Right lobe of liver (tissue), 6 donors: ENCODE results near the gene RASSF5. TPM values are rescaled to one million over a fixed set of nuclear protein-coding genes. Genes with fewer than 3 reads are reported as not detected.

ENCODE experiments used
- ATAC-seq, 4 donors: fragments of 200-7000 bp; cut with Tn5 transposase; one replicate each; pipeline ENCODE4 v1.9.1; 2020; ENCODE audit warnings: mild to moderate bottlenecking in 4 of 4, moderate library complexity in 4 of 4
- DNase-seq, 3 donors: peaks; one replicate each; pipeline ENCODE4 v3.0.0-alpha.2; 2020
- H3K27ac ChIP-seq, 3 donors: fragments of 200-600 bp; one replicate each; pipeline ENCODE4 v1.8.0; 2022
- H3K27me3 ChIP-seq, 2 donors: fragments of 200-600 bp; one replicate each; pipeline ENCODE4 v1.8.0; 2022
- H3K36me3 ChIP-seq, 4 donors: fragments of 200-600 bp; sonication (generic) in 1 of 4; one replicate each; pipeline versions ENCODE4 v1.5.1 to v1.8.0; 2017 to 2022; ENCODE audit warnings: control low read depth in 1 of 4
- H3K4me1 ChIP-seq, 4 donors: fragments of 200-600 bp; sonication (generic) in 1 of 4; one replicate each; pipeline versions ENCODE4 v1.5.1 to v1.8.0; 2017 to 2022; ENCODE audit warnings: control low read depth in 1 of 4
- H3K4me3 ChIP-seq, 3 donors: fragments of 200-600 bp; one replicate each; pipeline ENCODE4 v1.8.0; 2022
- H3K9me3 ChIP-seq, 4 donors: fragments of 200-600 bp; sonication (generic) in 1 of 4; one replicate each; pipeline versions ENCODE4 v1.5.1 to v1.8.0; 2017 to 2022; ENCODE audit warnings: control low read depth in 1 of 4
- CTCF ChIP-seq, 4 donors: fragments of 200-600 bp in 3 of 4; fragments of 450-650 bp in 1 of 4; IDR thresholded peaks; one replicate each; pipeline versions ENCODE4 v1.5.1 to v1.8.0; 2016 to 2022; ENCODE audit warnings: antibody characterized with exemption in 4 of 4, mild to moderate bottlenecking in 2 of 4
- POLR2A ChIP-seq: fragments of 450-650 bp; IDR thresholded peaks from one replicate; pipeline ENCODE4 v1.6.1; 2017; ENCODE audit warnings: antibody characterized with exemption, mild to moderate bottlenecking
- WGBS: methylation state at CpG from one replicate; pipeline ENCODE4 v1.1.6; 2018; ENCODE audit warnings: low coverage, low lambda C conversion rate; ENCODE audit not compliant: insufficient coverage; ENCODE audit errors: missing lambda C conversion rate; 5-methylcytosine and 5-hydroxymethylcytosine counted together
- intact Hi-C, 2 donors: fragments of 100-400 bp; cut with DNase I; formaldehyde crosslinking; loops; one replicate each; pipeline versions ENCODE4 v1.11.2 to v1.14.1; 2022
- total RNA-seq, 6 experiments: library from RNA; depleted of rRNA in 2 of 6; stranded (reverse); fragments of >200 nt in 2 of 6; fragmentation: NEBNext Ultra II Directional in 3 of 6; extraction: Animal tissue kit (Norgen Biotek cat#: 25700) in 3 of 6; gene quantifications; one replicate each; pipeline versions ENCODE4 v1.1.0 to v1.2.4, GENCODE V29; 2016 to 2023
- donor health status: DM: no; HTN: yes; CAD: no.
- donor health status: DM: no; HTN: no; CAD: no.
- donor health status: DM: no; HTN: no; CAD: no.
- donor health status: DM: no; HTN: yes; CAD: no.
- donor health status: DM: no; HTN: yes; CAD: no.

The RASSF5 gene
- total RNA-seq, 6 experiments from 2014 or later, result 8.1 to 18.8 (median 12.6) TPM

DNA sequence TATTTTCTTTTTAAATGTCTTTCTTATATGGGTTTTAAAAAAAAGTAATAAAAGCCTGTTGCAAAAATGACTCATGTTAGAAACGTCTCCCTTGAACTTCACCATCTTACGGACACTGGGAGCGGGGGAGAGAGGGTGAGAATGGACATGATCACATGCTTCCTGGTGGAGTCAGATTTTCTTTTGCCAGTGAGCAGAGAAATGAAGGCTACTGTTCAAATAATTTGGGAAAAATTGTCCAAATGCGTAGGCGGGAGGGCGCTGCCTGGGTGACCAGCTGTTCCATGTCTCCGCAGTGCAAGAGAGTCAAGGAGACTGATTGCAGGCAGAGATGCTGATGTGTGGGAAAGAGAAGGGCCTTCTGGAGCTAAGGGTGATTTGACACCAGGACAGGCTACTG, 81.9 kb downstream of the RASSF5 start:
- Histone ChIP-seq H3K27ac (no peak overlapping the region), H3K36me3 (peaks cover 0 to 84% (median 22%) of the 10 kb centered on the region in 4 donors), H3K27me3 (no peaks in the 10 kb centered on the region), H3K4me3 (no peak overlapping the region), H3K4me1 (no peaks in the 10 kb centered on the region), H3K9me3 (no peaks in the 10 kb centered on the region)
- DNase-seq (no peak), ATAC-seq (peak in 1 of 4 donors; percentile 26)
- TF ChIP-seq POLR2A (no peak), CTCF (IDR thresholded peaks at IDR 0.05) (no peak)
- intact Hi-C loops, result loop anchor here in 1 of 2 donors (5.0 kb wide), 1 partner anchor 97 kb away; no protein-coding TSS in a partner anchor
- WGBS, result 62% methylated on average over 6 of the region's 7 CpGs

DNA sequence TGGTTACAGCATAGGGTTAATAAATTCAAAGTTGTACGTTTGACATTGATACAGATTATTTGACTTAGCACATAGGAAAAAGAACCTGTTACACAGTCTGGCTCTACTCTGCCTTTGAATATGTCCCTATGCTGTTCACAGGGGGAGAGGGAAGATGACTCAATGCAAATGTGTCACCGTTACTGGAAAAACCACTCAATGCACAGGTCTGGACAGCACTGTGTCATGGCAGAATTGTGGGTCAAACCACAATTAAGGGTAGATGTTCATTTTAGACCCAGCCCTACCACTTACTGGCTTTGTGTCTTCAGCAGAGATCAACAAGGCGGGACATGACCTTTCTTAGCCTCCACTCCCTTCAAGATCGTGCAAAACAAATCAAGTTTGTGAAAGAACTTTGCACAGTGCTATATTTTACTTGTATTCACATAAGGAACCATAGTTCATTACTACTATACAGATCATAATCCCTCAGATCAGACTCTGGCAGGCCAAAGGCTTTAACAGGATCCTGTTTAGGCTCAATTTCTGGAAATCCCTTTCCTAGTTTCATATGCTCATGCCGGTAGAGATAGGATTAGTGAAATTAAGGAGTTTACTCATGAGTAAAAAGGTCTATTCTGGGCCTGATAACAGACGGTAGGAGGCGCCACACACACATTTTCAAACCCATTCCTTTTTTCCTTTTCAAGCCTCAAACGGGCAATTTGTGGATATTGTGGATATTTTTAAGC, 82.9 kb downstream of the RASSF5 start:
- Histone ChIP-seq H3K4me3 (no peak overlapping the region), H3K4me1 (no peaks in the 10 kb centered on the region), H3K27me3 (no peaks in the 10 kb centered on the region), H3K27ac (no peak overlapping the region), H3K36me3 (peaks cover 2 to 84% (median 22%) of the 10 kb centered on the region in 4 donors), H3K9me3 (no peaks in the 10 kb centered on the region)
- 50% methylated on average over 8 of the region's 8 CpGs for WGBS
- TF ChIP-seq POLR2A (no peak), CTCF (IDR thresholded peaks at IDR 0.05) (peak in 3 of 4 donors; percentile 21 to 27 (median 22))
- ATAC-seq, result peak in 1 of 4 donors; percentile 35
- intact Hi-C loops, result no loop called here
- no peak for DNase-seq

- Histone ChIP-seq H3K36me3 (peaks cover 2 to 84% (median 22%) of the 10 kb centered on the region in 4 donors), H3K27ac (no peak overlapping the region), H3K27me3 (no peaks in the 10 kb centered on the region), H3K4me1 (no peaks in the 10 kb centered on the region), H3K9me3 (no peaks in the 10 kb centered on the region), H3K4me3 (no peak overlapping the region)
- no peak for ATAC-seq
- no peak for DNase-seq
- WGBS, result 87% methylated on average over 5 of the region's 5 CpGs
- intact Hi-C loops, result no loop called here
- TF ChIP-seq POLR2A (no peak), CTCF (IDR thresholded peaks at IDR 0.05) (no peak)
These were observed 83.9 kb downstream of the RASSF5 start for GRCh38 chr1:206591226-206591625.

DNA sequence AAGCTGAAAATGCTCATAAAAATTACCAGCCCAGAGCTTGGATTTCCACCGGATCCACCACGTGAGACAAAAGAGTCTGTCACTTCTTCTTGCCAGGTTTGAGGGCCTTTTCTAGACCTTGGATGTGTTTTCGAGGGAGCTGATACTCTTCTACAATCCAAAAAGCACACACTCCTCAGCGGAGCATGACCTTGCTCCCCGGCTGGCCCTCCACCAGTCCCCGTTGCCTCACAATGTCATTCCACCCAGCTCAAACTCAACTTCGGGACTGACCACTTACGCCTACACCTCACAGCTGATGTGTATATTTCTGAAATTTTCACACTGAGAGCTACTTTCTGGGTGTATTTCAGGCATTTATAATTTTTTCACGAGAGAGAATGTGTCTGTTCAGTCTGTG, 84.4 kb downstream of the RASSF5 start:
- H3K9me3 ChIP-seq, result no peaks in the 10 kb centered on the region
- intact Hi-C loops, result no loop called here
- no peak for ATAC-seq
- H3K27me3 ChIP-seq, result no peaks in the 10 kb centered on the region
- no peaks in the 10 kb centered on the region for H3K4me1 ChIP-seq
- no peak overlapping the region for H3K27ac ChIP-seq
- no peak for DNase-seq
- 76% methylated on average over 7 of the region's 9 CpGs for WGBS
- H3K4me3 ChIP-seq, result no peak overlapping the region
- no peak for TF ChIP-seq CTCF (IDR thresholded peaks at IDR 0.05)
- TF ChIP-seq POLR2A, result no peak
- peaks cover 2 to 84% (median 23%) of the 10 kb centered on the region in 4 donors for H3K36me3 ChIP-seq
